Activated CD8-positive, alpha-beta T cell treated with anti-CD3 and anti-CD28 coated beads for 36 hours (primary cell): ENCODE data around the gene NCOA7. TPM values are rescaled to one million over a fixed set of nuclear protein-coding genes. Genes with fewer than 3 reads are reported as not detected.

Experiments
- ATAC-seq: fragments of 200-7000 bp; cut with Tn5 transposase; one replicate; pipeline ENCODE4 v1.10.0; 2021; ENCODE audit warnings: mild to moderate bottlenecking, moderate library complexity
- CTCF ChIA-PET: fragments of 350-600 bp; sonication (Branson Sonifier 250); formaldehyde crosslinking; loops from one replicate; lab custom pipeline; 2021; ENCODE audit warnings: antibody characterized with exemption; lab: Charles Lee
- POLR2A ChIA-PET: fragments of 350-600 bp; sonication (Branson Sonifier 250); formaldehyde crosslinking; loops from one replicate; lab custom pipeline; 2021; ENCODE audit warnings: antibody characterized with exemption; lab: Charles Lee
- DNase-seq: peaks from one replicate; pipeline ENCODE4 v3.0.0-alpha.2; 2020
- H3K27ac Mint-ChIP-seq: one replicate; pipeline ENCODE4 v1.8.0; 2021; ENCODE audit warnings: mild to moderate bottlenecking, mixed read lengths
- H3K27me3 Mint-ChIP-seq: one replicate; pipeline ENCODE4 v1.8.0; 2021; ENCODE audit warnings: mixed read lengths
- H3K36me3 Mint-ChIP-seq: one replicate; pipeline ENCODE4 v1.8.0; 2021; ENCODE audit warnings: low read depth, mixed read lengths
- H3K4me1 Mint-ChIP-seq: one replicate; pipeline ENCODE4 v1.8.0; 2021; ENCODE audit warnings: low read depth, mixed read lengths
- H3K4me3 Mint-ChIP-seq: one replicate; pipeline ENCODE4 v1.8.0; 2021; ENCODE audit warnings: mild to moderate bottlenecking, moderate library complexity, mixed read lengths
- H3K9me3 Mint-ChIP-seq: one replicate; pipeline ENCODE4 v1.8.0; 2021; ENCODE audit warnings: mixed read lengths
- intact Hi-C: fragments of 100-400 bp; cut with micrococcal nuclease; formaldehyde crosslinking; loops from one replicate; pipeline ENCODE4 v1.10.0; 2022
- total RNA-seq, 2 experiments: library from RNA; stranded (reverse); gene quantifications; one replicate each; pipeline ENCODE4 v1.2.3, GENCODE V29; 2021
- TF ChIP-seq, protein P1 (sequence below): fragments of 200-600 bp; IDR thresholded peaks from one replicate; pipeline ENCODE4 v1.8.0; 2022; ENCODE audit warnings: antibody characterized with exemption, mild to moderate bottlenecking

Gene NCOA7
- total RNA-seq, 2 experiments from 2014 or later, result 43.4 to 44.9 TPM

GRCh38 chr6:125888989-125889656, 98.4 kb downstream of the NCOA7 start:
- Mint-ChIP-seq H3K4me1 (no peaks in the 10 kb centered on the region), H3K27ac (no peak overlapping the region), H3K27me3 (no peaks in the 10 kb centered on the region), H3K4me3 (no peak overlapping the region), H3K9me3 (no peaks in the 10 kb centered on the region), H3K36me3 (peaks cover 22% of the 10 kb centered on the region)
- ChIA-PET CTCF (interaction anchor here (0.7 to 4.3 kb wide), 16 partner anchors 9 to 110 kb away, joined by 3 to 29 read pairs (median 5); partner anchors contain the start of genes HINT3 and NCOA7), POLR2A (no interaction called here)
- TF ChIP-seq, protein P1, sequence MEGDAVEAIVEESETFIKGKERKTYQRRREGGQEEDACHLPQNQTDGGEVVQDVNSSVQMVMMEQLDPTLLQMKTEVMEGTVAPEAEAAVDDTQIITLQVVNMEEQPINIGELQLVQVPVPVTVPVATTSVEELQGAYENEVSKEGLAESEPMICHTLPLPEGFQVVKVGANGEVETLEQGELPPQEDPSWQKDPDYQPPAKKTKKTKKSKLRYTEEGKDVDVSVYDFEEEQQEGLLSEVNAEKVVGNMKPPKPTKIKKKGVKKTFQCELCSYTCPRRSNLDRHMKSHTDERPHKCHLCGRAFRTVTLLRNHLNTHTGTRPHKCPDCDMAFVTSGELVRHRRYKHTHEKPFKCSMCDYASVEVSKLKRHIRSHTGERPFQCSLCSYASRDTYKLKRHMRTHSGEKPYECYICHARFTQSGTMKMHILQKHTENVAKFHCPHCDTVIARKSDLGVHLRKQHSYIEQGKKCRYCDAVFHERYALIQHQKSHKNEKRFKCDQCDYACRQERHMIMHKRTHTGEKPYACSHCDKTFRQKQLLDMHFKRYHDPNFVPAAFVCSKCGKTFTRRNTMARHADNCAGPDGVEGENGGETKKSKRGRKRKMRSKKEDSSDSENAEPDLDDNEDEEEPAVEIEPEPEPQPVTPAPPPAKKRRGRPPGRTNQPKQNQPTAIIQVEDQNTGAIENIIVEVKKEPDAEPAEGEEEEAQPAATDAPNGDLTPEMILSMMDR, result peak; percentile 65
- ATAC-seq (no peak), DNase-seq (peak; percentile 29)
- intact Hi-C loops, result no loop called here

DNA sequence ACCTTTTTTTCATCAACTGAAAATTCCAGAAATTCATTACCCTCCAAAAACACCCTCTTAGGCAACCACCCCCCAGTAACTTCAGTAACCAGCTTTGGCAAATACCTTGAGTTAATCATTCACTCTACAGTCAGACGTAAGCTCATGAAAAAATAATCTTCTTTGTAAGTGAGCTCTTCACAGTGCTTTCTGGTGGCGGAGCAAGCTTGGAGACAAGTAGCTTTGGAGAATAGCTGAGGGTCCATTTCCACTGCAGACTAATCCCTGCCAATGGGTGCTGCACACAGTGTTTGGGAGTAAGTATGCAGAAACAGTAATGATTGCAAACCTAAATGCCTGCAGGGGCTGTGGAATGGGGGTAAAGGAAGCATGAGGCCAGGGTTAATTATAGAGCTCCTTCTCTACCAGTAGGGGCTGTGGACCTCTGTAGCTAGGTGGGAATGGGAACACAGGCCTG, 109.0 kb downstream of the NCOA7 start:
- ATAC-seq (no peak), DNase-seq (no peak)
- TF ChIP-seq, protein P1, result no peak
- ChIA-PET CTCF (interaction anchor here (0.7 to 5.4 kb wide), 8 partner anchors 10 to 108 kb away, joined by 3 to 28 read pairs (median 5); partner anchors contain the start of gene HINT3), POLR2A (no interaction called here)
- Mint-ChIP-seq H3K36me3 (peaks cover 5% of the 10 kb centered on the region), H3K4me1 (peaks cover 11% of the 10 kb centered on the region), H3K27me3 (no peaks in the 10 kb centered on the region), H3K9me3 (no peaks in the 10 kb centered on the region), H3K27ac (no peak overlapping the region), H3K4me3 (no peak overlapping the region)
- intact Hi-C loops, result no loop called here

- DNase-seq, result peak; percentile 84
- Mint-ChIP-seq H3K9me3 (no peaks in the 10 kb centered on the region), H3K27me3 (no peaks in the 10 kb centered on the region), H3K36me3 (peaks cover 22% of the 10 kb centered on the region), H3K27ac (peak overlapping the region; percentile 69), H3K4me1 (peaks cover 27% of the 10 kb centered on the region), H3K4me3 (no peak overlapping the region)
- CTCF ChIA-PET, result interaction anchor here (0.9 to 4.3 kb wide), 8 partner anchors 13 to 124 kb away, joined by 3 to 37 read pairs (median 7); partner anchors contain the start of gene HINT3
- TF ChIP-seq, protein P1, result no peak
- intact Hi-C loops, result no loop called here
- POLR2A ChIA-PET, result interaction anchor here (0.7 to 1.4 kb wide), 3 partner anchors 10 to 124 kb away, joined by 3 read pairs; no protein-coding TSS in a partner anchor
- peak; percentile 90 for ATAC-seq
Observed at GRCh38 chr6:125904871-125905270, 114.1 kb downstream of the NCOA7 start.

GRCh38 chr6:125906158-125906998, 115.6 kb downstream of the NCOA7 start:
- ChIA-PET POLR2A (no interaction called here), CTCF (interaction anchor here (0.6 to 4.3 kb wide), 36 partner anchors 9 to 1504 kb away, joined by 3 to 37 read pairs (median 5); partner anchors contain the start of genes HINT3, NCOA7 and TRMT11)
- Mint-ChIP-seq H3K4me3 (no peak overlapping the region), H3K27ac (no peak overlapping the region), H3K27me3 (no peaks in the 10 kb centered on the region), H3K4me1 (peaks cover 38% of the 10 kb centered on the region), H3K36me3 (peaks cover 28% of the 10 kb centered on the region), H3K9me3 (no peaks in the 10 kb centered on the region)
- ATAC-seq (no peak), DNase-seq (peak; percentile 57)
- intact Hi-C loops, result no loop called here
- TF ChIP-seq, protein P1, result peak; percentile 83
